Stimulated activated CD4-positive, alpha-beta T cell treated with anti-CD3 and anti-CD28 coated beads, Interleukin-1b, Interleukin-23, amount 100 ng/mL, for 24 hours (primary cell): ENCODE results near the gene LFNG.

Experiments used
- DNase-seq, 4 experiments: peaks; one replicate each; pipeline ENCODE4 v3.0.0-alpha.2; 2020; ENCODE audit warnings: low read depth in 4 of 4, low spot score in 1 of 4

LFNG gene

DNA sequence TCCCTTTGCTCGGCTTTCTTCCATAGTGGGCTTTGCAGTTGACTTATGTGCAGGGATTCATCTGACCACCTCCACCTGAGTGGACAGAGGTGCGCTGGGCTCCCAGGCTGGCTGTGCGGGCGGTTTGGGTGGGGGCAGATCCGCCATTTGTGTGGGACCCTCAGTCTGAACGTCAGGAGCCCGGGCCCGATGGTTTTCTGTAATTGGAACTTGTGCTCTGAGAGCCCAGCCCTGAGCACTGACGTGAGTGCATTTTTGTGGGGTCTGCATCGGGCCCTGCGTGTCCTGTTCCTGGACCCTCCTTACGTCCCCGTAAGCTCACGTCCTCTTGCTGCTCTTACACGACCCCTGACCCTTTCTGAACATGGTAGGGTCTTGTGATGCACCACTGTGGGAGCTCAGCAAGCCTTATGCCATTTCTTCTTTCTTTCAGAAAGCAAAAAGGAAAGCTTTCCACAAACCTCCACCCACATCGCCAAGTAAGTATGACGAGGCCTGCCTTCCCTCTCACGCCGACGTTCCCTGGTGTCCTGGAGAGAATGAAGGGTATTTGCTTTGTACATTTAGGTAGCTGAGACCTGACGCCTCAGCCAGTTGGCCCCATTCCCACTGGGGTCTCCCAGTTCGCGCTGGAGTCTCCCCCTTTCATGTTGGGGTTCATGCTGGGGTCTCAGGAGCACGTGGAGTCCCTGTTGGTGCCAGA lies 49.1 kb downstream of the LFNG start:
- no peak for DNase-seq

DNA sequence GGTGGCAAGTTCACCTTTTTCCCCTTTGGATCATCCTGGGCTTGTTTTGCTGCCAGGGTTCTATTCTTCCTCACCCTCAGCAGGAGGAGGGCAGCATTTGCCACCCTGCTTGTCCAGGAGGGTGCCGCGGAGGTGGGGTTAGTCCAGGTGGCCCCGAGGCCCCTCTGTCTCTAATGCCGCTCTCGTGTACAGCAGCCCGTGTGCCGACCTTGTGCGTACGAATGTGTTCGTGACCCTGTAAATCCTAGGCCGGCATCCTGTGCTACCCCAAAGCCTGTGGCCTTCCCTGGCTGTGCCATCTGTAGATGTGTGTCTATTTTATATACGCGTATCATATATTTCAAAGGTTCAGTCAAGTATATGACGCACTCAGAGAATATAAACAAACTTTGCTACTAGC lies 49.8 kb downstream of the LFNG start:
- no peak for DNase-seq

- DNase-seq, result no peak
Measured at GRCh38 chr7:2570021-2570420, 50.4 kb downstream of the LFNG start.

GRCh38 chr7:2571409-2571808 lies 51.8 kb downstream of the LFNG start:
- no peak for DNase-seq

GRCh38 chr7:2572101-2572842 lies 52.7 kb downstream of the LFNG start:
- no peak for DNase-seq

- no peak for DNase-seq
Measured at GRCh38 chr7:2573761-2574160, 54.2 kb downstream of the LFNG start.

DNA sequence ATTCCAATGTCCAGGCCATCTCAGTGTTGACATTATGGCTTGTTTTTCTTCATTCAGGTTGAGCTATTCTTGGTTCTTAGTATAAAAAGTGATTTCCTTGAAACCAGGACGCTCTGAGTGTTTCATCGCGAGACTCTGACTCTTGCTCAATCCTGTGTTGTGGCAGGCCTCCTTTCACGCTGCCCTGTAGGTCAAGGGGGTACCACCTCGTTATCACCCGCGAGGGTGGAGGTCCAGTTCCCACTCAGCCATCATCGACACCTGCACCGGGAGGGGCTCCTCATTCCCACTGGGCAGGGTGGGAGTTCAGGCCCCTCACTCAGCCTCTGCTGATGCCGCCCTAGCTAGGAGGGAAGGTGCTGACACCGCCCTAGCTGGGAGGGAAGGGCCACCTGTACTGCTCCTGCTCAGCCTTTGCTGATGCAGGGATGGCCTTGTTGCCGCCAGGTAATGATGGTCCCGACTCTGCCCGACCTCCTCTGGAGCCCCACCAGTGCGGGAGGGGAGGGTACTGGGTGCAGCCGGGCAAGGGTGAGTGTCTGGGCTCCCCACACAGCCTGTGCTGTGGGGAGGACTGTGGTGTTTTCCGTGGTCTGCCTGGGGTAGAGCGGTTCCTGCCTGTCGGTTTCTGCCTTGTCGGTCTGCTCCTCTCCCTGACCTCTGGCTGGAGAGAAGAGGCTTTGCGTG lies 55.6 kb downstream of the LFNG start:
- no peak for DNase-seq

DNA sequence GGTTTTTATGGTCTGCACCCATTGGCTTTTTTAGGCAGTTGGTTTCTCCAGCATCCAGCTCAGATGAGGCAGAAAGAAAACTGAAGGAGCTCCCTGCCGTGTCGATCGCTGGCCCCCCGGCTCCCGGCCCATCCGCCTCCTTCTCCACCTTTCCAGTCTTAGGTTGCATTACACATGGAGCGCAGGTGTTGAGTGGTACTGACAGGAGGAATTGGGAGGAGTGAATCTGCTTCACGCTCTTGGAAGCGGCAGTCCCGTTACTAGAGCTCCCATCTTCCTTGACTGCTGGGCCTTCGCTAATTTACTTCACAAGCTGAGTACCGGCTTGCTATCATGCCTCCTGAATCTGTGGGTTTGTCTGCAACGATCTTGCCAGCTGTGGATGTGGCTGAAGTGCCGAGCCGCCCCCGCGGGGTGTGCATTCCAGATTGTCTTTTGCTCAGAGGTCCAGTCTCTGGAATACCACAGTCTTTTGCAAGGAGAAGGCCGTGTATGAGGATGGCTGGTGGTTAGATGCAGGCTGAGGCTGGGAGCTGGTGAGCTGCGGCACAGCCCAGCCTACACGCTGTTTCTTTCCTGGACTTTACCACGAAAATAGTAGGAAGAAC lies 56.3 kb downstream of the LFNG start:
- no peak for DNase-seq

GRCh38 chr7:2576742-2577491 lies 57.3 kb downstream of the LFNG start:
- no peak for DNase-seq
